Parathyroid adenoma (tissue), 2 donors: ENCODE measurements around the gene KLF3.
A peak's percentile ranks its signal among the peaks of the same experiment; 100 is the strongest.

Source experiments
- H2AFZ ChIP-seq: fragments of 300-600 bp; sonication (generic); one replicate; pipeline ENCODE4 v1.7.0; 2017; ENCODE audit warnings: antibody characterized with exemption, mild to moderate bottlenecking
- H3K27ac ChIP-seq: fragments of 300-600 bp; sonication (generic); one replicate; pipeline ENCODE4 v1.7.0; 2017
- H3K27me3 ChIP-seq: fragments of 300-600 bp; sonication (generic); one replicate; pipeline ENCODE4 v1.7.0; 2017; ENCODE audit warnings: low read length; ENCODE audit not compliant: control insufficient read depth, insufficient read depth
- H3K36me3 ChIP-seq: fragments of 300-600 bp; sonication (generic); one replicate; pipeline ENCODE4 v1.7.0; 2017; ENCODE audit warnings: low read length; ENCODE audit not compliant: control insufficient read depth, insufficient read depth
- H3K4me1 ChIP-seq: fragments of 300-600 bp; sonication (generic); one replicate; pipeline ENCODE4 v1.7.0; 2017; ENCODE audit warnings: control low read depth
- H3K4me2 ChIP-seq: fragments of 300-600 bp; sonication (generic); one replicate; pipeline ENCODE4 v1.7.0; 2017; ENCODE audit warnings: low read length
- H3K4me3 ChIP-seq: fragments of 300-600 bp; sonication (generic); one replicate; pipeline ENCODE4 v1.7.0; 2017; ENCODE audit warnings: low read depth, low read length
- H3K79me2 ChIP-seq: fragments of 300-600 bp; sonication (generic); one replicate; pipeline ENCODE4 v1.7.0; 2017; ENCODE audit warnings: control low read depth
- H3K9ac ChIP-seq: fragments of 300-600 bp; sonication (generic); one replicate; pipeline ENCODE4 v1.7.0; 2017; ENCODE audit warnings: mild to moderate bottlenecking
- H3K9me3 ChIP-seq: fragments of 300-600 bp; sonication (generic); one replicate; pipeline ENCODE4 v1.7.0; 2017; ENCODE audit warnings: low read length; ENCODE audit not compliant: control insufficient read depth
- CTCF ChIP-seq: fragments of 300-600 bp; sonication (generic); IDR thresholded peaks from one replicate; pipeline ENCODE4 v1.7.0; 2017; ENCODE audit warnings: antibody characterized with exemption, mild to moderate bottlenecking
- donor health status: primary hyperparathyroidism.

Gene KLF3

GRCh38 chr4:38724475-38724808, 60.4 kb downstream of the KLF3 start:
- Histone ChIP-seq H3K79me2 (no peaks in the 10 kb centered on the region), H3K9me3 (no peaks in the 10 kb centered on the region), H3K27ac (no peak overlapping the region), H3K4me1 (no peaks in the 10 kb centered on the region), H3K4me3 (no peak overlapping the region), H3K36me3 (no peaks in the 10 kb centered on the region), H3K27me3 (no peaks in the 10 kb centered on the region), H3K4me2 (no peak overlapping the region), H2AFZ (no peak overlapping the region), H3K9ac (no peak overlapping the region)
- no peak for TF ChIP-seq CTCF

- no peak overlapping the region for H3K9ac ChIP-seq
- H3K27ac ChIP-seq, result no peak overlapping the region
Measured at GRCh38 chr4:38728631-38729141, 64.7 kb downstream of the KLF3 start.

GRCh38 chr4:38730493-38730829, 66.5 kb downstream of the KLF3 start:
- no peaks in the 10 kb centered on the region for H3K4me1 ChIP-seq
- H3K79me2 ChIP-seq, result no peaks in the 10 kb centered on the region
- no peaks in the 10 kb centered on the region for H3K9me3 ChIP-seq
- no peak overlapping the region for H3K27ac ChIP-seq
- H3K36me3 ChIP-seq, result no peaks in the 10 kb centered on the region
- no peak overlapping the region for H3K9ac ChIP-seq
- no peak for TF ChIP-seq CTCF
- H3K27me3 ChIP-seq, result no peaks in the 10 kb centered on the region
- H2AFZ ChIP-seq, result no peak overlapping the region
- H3K4me2 ChIP-seq, result no peak overlapping the region
- H3K4me3 ChIP-seq, result no peak overlapping the region

More at GRCh38 chr4:38728631-38729141, 64.7 kb downstream of the KLF3 start:
- H3K9me3 ChIP-seq, result no peaks in the 10 kb centered on the region
- H3K27me3 ChIP-seq, result no peaks in the 10 kb centered on the region
- no peaks in the 10 kb centered on the region for H3K79me2 ChIP-seq
- H3K4me3 ChIP-seq, result no peak overlapping the region
- H3K36me3 ChIP-seq, result no peaks in the 10 kb centered on the region
- no peak for TF ChIP-seq CTCF
- no peak overlapping the region for H3K4me2 ChIP-seq
- H3K4me1 ChIP-seq, result no peaks in the 10 kb centered on the region
- H2AFZ ChIP-seq, result no peak overlapping the region

- no peaks in the 10 kb centered on the region for H3K27me3 ChIP-seq
- no peaks in the 10 kb centered on the region for H3K79me2 ChIP-seq
- H3K36me3 ChIP-seq, result no peaks in the 10 kb centered on the region
- H3K4me3 ChIP-seq, result no peak overlapping the region
- H3K9ac ChIP-seq, result no peak overlapping the region
- no peak overlapping the region for H3K27ac ChIP-seq
- no peaks in the 10 kb centered on the region for H3K9me3 ChIP-seq
- H3K4me1 ChIP-seq, result no peaks in the 10 kb centered on the region
- H3K4me2 ChIP-seq, result no peak overlapping the region
- H2AFZ ChIP-seq, result no peak overlapping the region
- TF ChIP-seq CTCF, result peak; percentile 79
Measured at GRCh38 chr4:38730830-38731646, 67.0 kb downstream of the KLF3 start.

- Histone ChIP-seq H3K4me3 (no peak overlapping the region), H3K79me2 (no peaks in the 10 kb centered on the region), H3K4me2 (no peak overlapping the region), H3K27ac (no peak overlapping the region), H3K27me3 (no peaks in the 10 kb centered on the region), H2AFZ (no peak overlapping the region), H3K36me3 (no peaks in the 10 kb centered on the region), H3K9me3 (no peaks in the 10 kb centered on the region), H3K9ac (no peak overlapping the region), H3K4me1 (no peaks in the 10 kb centered on the region)
- no peak for TF ChIP-seq CTCF
Measured at GRCh38 chr4:38733663-38734062, 69.7 kb downstream of the KLF3 start.
